Sciatic nerve (tissue), 2 donors: ENCODE measurements around the gene PHACTR3. TPM values are rescaled to one million over a fixed set of nuclear protein-coding genes. Genes with fewer than 3 reads are reported as not detected.

Experiments
- ATAC-seq: fragments of 200-7000 bp; cut with Tn5 transposase; one replicate; pipeline ENCODE4 v1.9.1; 2020; ENCODE audit warnings: mild to moderate bottlenecking, moderate library complexity
- DNase-seq: peaks from one replicate; pipeline ENCODE4 v3.0.0-alpha.2; 2020; ENCODE audit warnings: low spot score
- intact Hi-C: fragments of 100-400 bp; cut with DNase I; formaldehyde crosslinking; loops from one replicate; pipeline ENCODE4 v1.14.2; 2022
- total RNA-seq: library from RNA; stranded (reverse); fragmentation: NEBNext Ultra II Directional; extraction: Animal tissue kit (Norgen Biotek cat#: 25700); gene quantifications from one replicate; pipeline ENCODE4 v1.2.1, GENCODE V29; 2021
- donor health status: DM: no; HTN: no; CAD: no.
- donor health status: DM: no; HTN: no; CAD: no.

Gene PHACTR3
- total RNA-seq, 1 donor from 2014 or later, result not detected

- ATAC-seq, result no peak
- intact Hi-C loops, result no loop called here
- DNase-seq, result peak; percentile 47
Measured at GRCh38 chr20:59805786-59806577, 201.6 kb downstream of the PHACTR3 start.

- no peak for ATAC-seq
- intact Hi-C loops, result no loop called here
- no peak for DNase-seq
Measured at GRCh38 chr20:59806578-59806975, 202.2 kb downstream of the PHACTR3 start.

- ATAC-seq (no peak), DNase-seq (peak; percentile 40)
- intact Hi-C loops, result no loop called here
Measured at GRCh38 chr20:59807909-59808728, 203.8 kb downstream of the PHACTR3 start.

GRCh38 chr20:59808729-59809381, 204.5 kb downstream of the PHACTR3 start:
- intact Hi-C loops, result no loop called here
- peak; percentile 50 for DNase-seq

GRCh38 chr20:59809630-59810448, 205.5 kb downstream of the PHACTR3 start:
- intact Hi-C loops, result no loop called here
- ATAC-seq, result no peak
- no peak for DNase-seq

More at GRCh38 chr20:59808729-59809381, 204.5 kb downstream of the PHACTR3 start:
- ATAC-seq, result no peak

GRCh38 chr20:59810449-59811187, 206.3 kb downstream of the PHACTR3 start:
- peak; percentile 48 for DNase-seq
- intact Hi-C loops, result no loop called here
- ATAC-seq, result no peak

- ATAC-seq, result no peak
- peak; percentile 33 for DNase-seq
- intact Hi-C loops, result no loop called here
Measured at GRCh38 chr20:59811681-59812171, 207.4 kb downstream of the PHACTR3 start.

GRCh38 chr20:59812286-59813125, 208.2 kb downstream of the PHACTR3 start:
- DNase-seq, result no peak
- no peak for ATAC-seq
- intact Hi-C loops, result no loop called here

GRCh38 chr20:59813126-59813947, 209.0 kb downstream of the PHACTR3 start:
- no peak for ATAC-seq
- DNase-seq, result peak; percentile 43
- intact Hi-C loops, result no loop called here

GRCh38 chr20:59813948-59814839, 209.9 kb downstream of the PHACTR3 start:
- peak; percentile 51 for DNase-seq
- intact Hi-C loops, result no loop called here
- peak; percentile 92 for ATAC-seq

GRCh38 chr20:59814840-59815340, 210.6 kb downstream of the PHACTR3 start:
- intact Hi-C loops, result no loop called here
- DNase-seq, result peak; percentile 42
- ATAC-seq, result peak; percentile 40

GRCh38 chr20:59816146-59816738, 211.9 kb downstream of the PHACTR3 start:
- ATAC-seq (no peak), DNase-seq (no peak)
- intact Hi-C loops, result no loop called here

GRCh38 chr20:59817406-59817805, 213.1 kb downstream of the PHACTR3 start:
- DNase-seq, result no peak
- intact Hi-C loops, result no loop called here
- no peak for ATAC-seq

GRCh38 chr20:59817846-59818615, 213.7 kb downstream of the PHACTR3 start:
- DNase-seq (no peak), ATAC-seq (no peak)
- intact Hi-C loops, result no loop called here
